NCI-H748 treated with DMSO at 0.1 percent for 48 hours (cell line): ENCODE results near the gene ZNF580.

ENCODE experiments used
- DNase-seq: peaks from one replicate; lab custom pipeline; 2025; lab: John Stamatoyannopoulos, UW

The ZNF580 gene

DNA sequence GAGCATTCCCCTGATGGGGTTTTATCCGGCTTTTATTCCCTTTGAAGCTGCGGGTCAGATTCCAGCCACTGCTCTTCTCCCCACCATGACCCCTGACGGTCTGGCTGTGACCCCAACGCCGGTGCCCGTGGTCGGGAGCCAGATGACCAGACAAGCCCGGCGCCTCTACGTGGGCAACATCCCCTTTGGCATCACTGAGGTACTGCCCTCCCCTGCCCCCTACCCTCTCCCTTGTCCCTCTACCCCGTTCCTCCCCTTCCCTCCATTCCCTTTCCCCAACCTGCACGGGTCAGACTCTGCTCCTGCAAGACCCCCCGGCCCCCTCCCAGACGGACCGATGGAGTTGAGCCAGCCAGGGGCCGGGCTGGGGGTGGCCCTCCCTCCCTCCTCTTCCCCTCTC is 20.2 kb downstream of the ZNF580 start:
- no peak for DNase-seq

DNA sequence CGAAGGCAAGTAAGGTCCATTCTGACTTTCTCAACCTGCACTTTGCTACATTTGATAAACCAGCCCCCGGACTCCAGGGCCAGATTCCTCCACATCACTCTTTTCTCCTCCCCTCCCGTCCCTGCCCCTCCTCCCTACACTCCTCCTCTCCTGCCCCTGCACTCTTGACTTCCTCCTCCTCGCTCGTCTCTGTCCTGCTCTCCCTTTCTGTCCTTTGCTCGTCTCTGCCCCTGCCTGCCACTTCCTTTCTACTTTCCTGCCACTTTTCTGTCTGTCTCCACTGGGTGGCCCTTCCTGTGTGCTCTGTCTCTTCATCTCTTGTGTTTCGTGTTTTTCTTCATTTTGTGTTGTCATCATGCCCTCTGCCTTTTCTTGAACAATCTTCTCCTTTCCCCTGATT is 21.0 kb downstream of the ZNF580 start:
- no peak for DNase-seq

DNA sequence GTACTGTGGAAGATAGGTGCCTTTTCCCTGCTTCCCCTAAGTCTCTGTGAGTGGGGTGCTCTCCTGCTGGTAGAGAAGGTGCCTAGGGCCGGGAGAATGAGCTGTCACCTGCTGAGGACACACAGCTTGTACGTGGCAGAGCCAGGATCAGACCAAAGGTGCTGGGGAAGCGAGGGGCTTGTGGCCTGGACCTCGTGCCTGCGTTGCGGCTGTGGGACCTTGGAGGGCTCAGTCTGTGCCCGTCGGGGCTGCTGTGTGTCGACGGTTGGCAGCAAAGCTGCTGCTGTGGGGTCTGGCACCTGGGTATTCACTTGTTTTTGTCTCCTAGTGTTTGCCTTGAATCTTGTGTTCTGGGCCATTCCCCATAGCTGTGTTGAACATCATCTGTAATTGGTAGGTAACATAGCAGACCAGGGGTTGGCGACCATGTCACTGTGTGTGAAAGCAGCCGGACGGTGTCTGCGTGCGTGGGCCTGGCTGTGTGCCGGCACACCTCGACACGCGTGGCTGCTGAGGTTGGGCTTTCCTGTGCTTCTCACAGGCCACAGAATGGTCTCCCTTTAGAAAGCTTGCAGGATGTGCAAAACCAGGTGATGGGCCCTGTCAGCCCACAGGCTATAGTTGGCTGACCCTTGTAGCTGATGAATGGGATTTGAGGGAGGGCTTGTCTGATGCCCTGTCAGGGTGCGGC is 23.2 kb downstream of the ZNF580 start:
- DNase-seq = no peak

DNA sequence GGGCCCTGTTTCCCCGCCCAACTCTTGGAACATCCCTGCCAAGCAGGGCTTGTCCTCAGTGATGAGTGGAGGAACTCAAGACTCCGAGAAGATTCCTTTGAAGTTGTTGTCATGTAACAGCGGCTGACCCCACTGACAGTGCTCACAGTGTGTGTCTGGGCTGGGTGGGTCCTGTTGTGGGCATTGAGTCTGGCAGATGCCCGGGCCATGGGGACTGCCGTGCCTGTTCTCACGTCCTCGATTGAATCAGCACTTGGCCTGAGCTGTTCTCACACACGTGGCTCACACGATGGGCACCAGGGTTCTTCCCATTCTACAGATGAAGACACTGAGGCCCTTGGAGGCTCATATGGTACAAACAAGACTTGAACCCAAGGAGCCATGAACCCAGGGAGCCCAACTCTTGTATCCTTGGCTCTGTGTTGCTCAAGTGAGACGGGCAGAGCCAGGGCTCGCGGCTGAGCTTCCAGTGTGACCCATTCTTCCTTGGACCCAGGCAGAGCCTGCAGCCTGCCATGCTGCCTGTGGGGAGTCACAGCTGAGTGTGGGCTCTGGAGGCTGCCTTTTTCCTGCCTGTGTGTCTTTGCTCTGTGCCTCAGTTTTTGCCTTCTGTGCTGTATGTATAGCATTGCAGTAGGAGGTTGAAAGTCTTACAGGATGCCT is 25.7 kb downstream of the ZNF580 start:
- DNase-seq = no peak

DNA sequence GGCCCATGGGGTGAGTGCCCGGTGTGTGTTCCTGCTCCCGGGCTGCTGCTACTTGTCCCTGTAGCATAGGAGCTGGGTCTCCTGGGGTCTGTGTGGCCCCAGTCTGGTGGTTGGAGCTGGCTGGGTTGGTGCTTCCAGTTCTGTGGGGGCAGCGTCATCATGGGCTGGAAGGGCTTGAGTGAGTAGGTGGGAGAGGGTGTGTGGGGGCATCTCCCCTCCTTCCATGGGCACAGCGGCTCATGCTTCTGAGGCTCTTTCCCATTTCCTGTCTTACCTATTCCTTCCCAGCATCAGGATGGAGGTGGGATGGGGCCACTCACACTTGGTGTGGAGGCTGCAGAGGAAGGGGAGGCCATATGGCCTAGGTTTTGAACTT is 26.2 kb downstream of the ZNF580 start:
- DNase-seq = no peak

DNA sequence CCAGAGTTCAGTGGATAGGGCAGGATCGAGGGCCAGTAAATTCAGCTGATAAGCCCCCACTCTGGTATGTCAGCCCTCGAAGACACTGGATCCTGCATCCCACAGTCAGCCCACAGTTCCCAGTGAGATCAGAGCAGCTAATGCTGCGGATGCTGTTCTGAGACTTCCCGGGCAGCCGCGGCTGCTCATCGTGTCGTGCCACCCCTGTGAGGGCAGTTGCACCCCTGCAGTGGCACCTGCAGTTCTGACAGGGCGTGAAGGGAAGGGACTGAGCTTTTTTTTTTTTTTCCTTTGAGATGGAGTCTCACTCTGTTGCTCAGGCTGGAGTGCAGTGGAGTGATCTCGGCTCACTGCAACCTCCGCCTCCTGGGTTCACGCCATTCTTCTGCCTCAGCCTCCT is 26.7 kb downstream of the ZNF580 start:
- no peak for DNase-seq

DNA sequence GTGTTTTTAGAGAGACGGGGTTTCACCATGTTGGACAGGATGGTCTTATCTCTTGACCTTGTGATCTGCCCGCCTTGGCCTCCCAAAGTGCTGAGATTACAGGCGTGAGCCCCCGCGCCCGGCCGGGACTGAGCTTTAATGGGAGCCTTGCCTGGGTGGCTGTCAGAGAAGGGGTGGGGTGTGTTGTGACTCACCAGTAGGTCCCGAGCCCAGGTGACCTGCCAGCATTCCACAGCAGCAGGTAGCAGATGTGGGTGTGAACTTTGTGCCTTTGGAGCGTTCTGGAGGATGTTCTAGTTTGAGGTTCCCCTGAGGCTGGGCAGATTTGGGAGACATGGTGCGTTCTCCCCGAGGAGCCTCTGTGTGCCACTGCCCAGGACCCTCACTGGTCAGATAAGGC is 27.2 kb downstream of the ZNF580 start:
- no peak for DNase-seq

DNA sequence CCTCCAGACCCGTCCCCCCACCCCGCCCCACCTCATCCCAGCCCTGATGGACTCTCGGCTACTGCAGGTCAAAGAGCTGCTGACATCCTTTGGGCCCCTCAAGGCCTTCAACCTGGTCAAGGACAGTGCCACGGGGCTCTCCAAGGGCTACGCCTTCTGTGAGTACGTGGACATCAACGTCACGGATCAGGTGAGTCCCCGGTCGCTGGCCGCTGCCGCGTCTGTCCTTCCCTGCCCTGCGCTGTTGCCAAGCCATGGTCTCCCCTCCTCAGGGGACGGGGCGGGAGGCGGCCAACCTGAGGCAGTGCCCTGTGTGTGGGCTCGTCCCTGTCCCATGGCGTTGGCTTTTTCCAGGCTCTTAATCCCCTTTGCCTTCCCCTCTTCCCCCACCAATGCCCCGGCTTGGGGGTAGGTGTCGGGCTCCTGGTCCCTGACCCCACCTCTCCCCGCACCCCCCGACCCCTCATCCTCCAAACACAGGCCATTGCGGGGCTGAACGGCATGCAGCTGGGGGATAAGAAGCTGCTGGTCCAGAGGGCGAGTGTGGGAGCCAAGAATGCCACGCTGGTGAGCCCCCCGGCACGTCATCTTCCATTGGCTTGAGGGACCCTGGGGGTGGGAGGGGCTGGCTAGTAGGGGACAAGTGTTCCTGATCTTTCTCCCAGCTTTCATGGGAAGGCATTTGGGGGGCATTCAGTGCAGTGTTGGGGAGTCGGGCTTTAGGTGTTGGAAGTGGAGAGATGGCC is 28.0 kb downstream of the ZNF580 start:
- no peak for DNase-seq

DNA sequence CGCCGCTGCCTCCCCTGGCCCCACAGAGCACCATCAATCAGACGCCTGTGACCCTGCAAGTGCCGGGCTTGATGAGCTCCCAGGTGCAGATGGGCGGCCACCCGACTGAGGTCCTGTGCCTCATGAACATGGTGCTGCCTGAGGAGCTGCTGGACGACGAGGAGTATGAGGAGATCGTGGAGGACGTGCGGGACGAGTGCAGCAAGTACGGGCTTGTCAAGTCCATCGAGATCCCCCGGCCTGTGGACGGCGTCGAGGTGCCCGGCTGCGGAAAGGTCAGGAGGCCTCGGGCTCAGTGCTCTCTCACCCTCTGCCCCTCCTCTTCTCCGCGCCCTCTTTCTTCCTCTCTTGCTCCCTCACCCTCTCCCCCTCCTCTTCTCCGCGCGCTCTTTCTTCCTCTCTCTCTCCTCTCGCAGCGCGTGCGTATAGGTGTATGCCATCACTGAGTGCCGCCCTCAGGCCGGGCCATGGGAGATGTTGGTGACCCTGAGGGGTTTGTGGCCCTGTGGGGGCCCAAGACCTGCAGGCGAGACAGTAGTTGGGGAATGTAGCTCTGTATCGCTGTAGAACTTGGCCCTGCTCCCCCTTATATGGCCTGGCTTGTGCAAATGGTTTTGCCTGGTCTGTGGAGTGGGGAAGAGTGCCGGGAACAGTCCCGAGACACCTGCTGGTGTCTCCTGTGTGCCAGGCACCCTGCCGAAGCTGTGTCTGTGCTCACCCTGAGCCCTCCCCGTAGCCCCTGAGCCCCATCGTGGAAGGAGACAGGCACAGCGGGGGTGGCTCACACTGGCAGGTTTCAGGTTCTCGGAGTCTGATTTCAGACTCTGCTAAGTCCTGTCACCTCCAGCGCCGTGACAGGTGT is 28.8 kb downstream of the ZNF580 start:
- DNase-seq = no peak

DNA sequence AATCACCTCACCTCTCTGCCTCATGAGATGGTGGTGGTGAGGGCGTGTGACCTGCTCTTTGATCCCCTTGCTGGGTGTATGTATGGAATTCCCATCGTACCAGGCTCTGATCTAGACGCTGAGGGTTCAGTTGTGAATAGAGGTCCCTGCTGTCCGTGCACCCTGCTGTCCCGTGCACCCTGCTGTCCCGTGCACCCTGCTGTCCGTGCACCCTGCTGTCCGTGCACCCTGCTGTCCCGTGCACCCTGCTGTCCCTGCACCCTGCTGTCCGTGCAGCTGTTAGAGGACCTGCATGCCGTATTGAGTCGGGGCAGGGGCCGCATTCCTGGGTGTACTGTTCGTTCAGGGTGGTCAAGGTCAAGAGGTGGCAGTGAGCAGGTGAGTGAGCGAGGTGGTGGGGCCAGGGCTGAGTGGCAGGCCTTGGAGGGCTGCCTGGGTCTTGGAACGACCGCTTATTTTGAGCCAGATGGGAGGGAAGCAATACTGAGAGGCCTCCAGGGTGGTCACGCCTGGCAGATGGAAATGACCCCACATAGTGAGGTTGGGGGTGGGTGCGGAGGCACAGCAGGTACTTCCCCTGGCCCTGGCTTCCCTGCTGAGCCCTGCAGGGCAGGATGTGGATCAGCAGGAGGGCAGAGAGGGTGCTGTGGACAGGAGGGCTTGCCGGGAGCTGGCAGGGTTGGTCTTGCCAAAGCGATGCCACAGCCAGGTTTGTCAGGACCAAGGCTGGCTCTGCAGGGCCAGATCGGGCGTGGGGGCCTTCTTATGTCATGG is 29.7 kb downstream of the ZNF580 start:
- no peak for DNase-seq

DNA sequence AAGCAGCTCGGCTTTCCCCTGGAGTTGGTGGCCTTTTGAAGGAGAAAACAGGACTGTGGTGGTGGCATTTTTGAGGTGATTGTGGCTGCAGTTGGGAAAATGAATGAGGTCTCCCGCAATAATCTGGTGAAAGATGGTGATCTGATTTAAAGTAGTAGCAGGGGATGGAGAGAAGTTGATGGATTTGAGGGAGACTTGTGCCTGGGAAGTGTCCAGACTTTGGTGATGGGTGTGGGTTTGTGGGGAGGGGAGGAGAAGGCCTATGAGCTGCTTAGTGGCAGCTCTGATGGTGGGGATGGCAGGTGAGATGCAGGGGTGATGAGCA is 30.2 kb downstream of the ZNF580 start:
- no peak for DNase-seq

DNA sequence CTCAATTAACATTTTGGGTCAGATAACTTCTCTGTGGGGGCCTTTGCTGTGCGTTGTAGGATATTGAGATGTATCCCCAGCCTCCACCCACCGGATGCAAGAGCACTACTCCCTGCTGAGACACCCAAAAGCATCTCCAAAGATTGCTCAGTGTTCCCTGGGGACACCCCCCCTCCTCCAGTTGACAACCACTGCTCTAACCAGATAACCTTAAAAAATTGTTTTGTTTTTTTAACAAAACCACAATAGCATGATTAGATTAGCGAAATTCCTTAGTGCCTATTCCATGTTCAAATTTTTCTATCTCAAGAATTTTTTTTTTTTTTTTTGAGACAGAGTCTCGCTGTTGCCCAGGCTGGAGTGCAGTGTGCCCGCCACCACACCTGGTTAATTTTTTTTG is 31.6 kb downstream of the ZNF580 start:
- DNase-seq = no peak

DNA sequence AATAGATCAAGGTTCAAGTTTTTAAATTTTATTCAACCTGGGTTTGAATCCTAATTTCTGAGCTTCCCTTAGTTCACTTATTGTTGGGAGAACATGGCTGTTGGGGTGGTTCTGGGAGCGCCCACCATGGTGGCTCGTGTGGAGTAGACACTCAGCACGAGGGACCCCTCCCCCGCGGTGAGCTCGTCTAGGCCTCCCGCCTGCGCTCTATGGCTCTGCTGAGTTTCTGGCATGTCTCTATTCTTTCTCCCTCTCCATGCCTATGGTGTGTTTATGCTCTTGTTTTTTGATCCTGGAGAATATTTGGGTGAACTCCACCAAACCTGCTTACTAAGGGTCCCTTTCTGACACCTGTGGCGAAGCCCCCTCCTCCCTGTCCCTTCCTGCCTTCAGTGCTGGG is 32.7 kb downstream of the ZNF580 start:
- no peak for DNase-seq

DNA sequence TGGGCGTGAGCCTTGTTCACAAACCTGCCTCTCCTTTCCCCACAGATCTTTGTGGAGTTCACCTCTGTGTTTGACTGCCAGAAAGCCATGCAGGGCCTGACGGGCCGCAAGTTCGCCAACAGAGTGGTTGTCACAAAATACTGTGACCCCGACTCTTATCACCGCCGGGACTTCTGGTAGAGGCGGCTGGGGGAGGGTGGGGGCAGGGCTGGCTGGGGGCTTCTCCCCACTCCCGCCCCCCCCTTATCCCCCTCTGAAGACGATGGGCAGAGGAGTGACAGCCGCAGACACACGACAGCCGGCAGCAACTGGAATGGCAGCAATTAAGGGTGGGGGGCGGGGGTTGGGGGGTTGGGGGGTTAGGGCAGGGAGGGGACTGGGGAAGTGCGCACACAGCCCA is 33.1 kb downstream of the ZNF580 start:
- DNase-seq = no peak

DNA sequence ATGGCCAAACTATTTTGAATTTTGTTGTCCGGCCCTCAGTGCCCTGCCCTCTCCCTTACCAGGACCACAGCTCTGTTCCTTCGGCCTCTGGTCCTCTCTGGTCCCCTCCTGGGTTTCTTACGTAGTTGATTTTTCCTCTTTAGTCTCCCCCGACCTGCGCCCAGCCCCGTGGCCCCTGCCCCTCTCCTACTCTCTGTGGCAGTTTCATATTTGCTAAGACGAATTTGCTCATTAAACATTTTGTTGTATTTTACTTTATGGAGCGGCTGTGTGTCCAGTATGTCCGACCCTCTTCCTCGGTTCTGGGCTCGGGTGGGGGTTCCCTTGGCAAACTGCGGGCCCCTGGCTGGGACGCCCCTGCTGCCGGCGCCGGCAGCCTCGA is 33.6 kb downstream of the ZNF580 start:
- DNase-seq = no peak

DNA sequence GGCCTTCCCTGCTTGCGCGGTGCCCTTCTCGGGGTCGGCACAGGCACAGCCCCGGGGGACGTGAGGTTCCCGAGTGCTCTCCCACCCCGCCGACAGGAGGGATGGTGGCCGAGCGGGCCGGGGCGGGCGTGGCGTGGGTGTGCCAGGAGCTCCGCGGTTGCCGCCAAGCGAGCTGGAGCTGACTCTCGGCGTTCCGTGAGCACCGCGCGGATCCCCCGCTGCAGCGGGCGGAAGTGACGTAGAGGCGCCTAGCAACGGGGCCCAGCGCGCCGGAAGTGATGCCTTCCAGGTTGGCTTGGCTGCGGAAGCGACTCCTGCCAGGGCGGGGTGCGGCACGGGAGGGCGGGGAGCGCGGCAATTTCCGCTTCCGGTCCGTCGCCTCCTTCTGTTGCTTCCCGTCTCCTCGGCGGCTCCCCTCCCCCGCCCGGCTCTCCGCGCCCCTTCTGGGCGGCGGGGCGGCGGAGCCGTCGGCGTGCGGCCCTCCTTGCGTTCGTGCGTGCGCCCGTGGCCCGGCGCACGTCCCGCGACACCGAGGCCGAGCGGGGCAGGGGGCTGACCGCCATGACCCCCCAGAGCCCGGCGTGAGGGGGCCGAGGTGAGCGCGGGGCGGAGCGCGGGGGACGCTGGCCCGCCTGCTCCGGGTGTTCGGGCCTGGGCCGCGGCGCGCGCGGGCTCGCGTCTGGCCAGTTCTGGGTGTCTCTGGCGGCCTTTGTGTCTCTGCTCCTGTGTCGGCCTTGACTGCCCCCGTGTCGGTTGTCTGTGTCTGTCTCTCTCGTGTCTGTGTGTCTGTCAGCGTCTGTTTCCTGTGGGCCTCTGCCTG is 34.2 kb downstream of the ZNF580 start, which contains the start of gene EPN1:
Gene EPN1, plus strand, starts transcription at position 386 of the 820 bp plus-strand sequence. CDS start 3,402 bp downstream, outside the sequence.
- peak; percentile 95 for DNase-seq

DNA sequence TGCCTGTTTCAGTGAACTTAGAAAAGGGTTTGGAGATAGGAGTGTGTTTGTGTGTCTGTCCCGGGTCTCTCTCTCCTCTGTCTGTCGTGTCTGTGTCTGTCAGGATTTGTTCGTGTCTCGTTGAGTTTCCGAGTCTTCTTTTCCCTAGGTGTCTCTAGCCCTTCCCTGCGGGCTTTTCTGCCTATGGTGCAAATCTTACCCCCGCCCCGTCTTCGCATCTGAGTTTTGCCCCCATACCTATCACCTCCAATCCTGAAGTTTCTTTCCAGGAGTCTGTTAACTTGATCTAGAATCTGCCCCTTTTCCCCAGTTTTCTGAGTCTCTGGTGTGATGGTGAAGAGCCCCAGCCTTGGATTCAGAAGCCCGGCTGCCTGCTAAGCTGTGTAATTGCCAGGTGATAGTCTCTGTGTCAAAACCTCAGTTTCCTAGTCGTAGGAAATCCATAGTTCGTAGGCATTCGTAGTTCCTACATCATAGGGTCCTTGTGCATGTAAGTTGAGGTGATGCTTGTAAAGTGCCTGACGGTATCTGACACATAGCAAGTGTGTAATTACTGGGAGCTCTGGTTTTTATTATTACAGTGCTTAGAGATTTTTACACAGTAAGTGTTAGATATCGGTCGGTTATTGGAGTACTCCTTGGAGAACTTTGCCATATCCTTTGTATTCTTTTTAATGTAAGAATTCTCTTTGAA is 35.0 kb downstream of the ZNF580 start:
- DNase-seq = no peak

DNA sequence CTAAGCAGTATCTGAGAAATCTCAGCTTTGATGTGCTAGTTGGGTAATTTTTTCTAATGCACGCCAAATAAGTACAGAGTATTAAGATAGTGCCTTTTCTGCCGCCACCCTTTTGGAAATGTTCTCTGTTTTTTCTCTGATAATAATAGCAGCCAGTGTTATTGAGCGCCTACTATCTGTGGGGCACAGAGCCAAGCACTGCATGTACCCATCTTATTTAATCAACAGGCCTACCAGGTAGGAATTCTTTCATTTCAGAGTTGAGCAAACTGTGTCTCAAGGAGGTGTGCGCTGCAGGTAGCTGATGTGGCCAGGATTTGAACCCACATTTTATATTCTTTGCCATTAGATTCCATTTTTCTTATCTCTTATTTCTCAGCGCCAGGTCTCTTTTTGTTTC is 35.6 kb downstream of the ZNF580 start:
- DNase-seq = no peak

DNA sequence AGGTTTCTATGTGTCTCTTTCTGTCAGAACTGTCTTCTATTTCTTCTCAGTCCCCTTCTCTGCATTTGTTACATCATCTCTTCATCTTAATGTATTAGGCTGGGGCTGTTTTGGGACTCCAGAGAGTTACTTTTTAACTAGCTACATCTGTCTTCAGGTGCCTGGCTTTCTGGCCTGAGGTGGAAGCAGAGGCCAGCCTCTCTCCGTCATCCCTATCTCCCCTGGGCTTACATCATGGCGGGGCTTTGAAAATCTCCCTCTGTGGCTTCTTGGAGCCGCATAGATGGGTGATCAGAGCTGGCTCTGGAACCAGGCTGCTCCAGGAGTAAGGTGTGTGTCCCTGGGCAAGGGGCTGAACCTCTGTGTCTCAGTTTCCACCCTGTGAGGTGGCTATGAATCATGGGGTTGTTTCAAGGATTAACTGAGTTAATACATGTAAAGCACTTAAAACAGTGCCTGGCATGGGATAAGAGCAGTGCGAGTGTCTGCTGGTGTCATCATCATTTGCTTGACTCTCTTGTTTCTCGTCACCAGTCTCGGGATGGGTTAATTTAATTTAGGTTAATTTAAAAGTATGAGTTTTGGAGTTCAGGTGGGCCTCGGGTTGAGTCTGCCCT is 36.2 kb downstream of the ZNF580 start:
- DNase-seq = no peak

DNA sequence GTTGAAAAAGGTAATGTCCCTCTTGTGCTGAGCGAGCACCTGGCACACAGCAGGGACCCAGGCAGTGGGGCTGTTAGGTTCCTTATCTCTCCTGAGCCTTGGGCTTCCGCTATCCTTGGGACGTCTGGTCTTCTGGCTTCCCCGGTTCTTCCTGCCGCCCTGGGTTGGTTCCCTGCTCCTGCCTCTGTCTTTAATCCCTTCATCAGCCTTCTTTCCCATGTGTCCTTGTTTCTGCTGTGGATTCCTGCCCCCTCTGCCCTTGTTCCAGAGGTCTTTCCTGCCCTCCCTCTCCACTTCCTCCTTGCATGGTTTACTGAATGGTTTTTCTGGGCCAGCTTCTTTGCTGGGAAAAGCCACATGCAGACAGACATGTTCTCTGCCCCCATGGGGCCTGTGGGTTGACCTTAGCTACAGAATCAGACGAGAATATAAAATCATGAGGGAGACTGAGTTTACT is 36.8 kb downstream of the ZNF580 start:
- DNase-seq = no peak
